ENCODE results near the gene PARP9.

GRCh38 chr3:122484985-122485384 is 79.1 kb downstream of the PARP9 start:
- no peak for TF ChIP-seq YY1 (IDR thresholded peaks at IDR 0.05; ENCODE audit: insufficient read depth, insufficient read length)
- TF ChIP-seq SUZ12 (IDR thresholded peaks at IDR 0.05; ENCODE audit: extremely low read depth, insufficient read depth, insufficient read length), result no peak
- no peak for TF ChIP-seq ZNF274 (IDR thresholded peaks at IDR 0.05; ENCODE audit: low read depth, low read length)

Data from NT2/D1 (cell line).